HepG2 (cell line): ENCODE data around the gene HELT. TPM values are rescaled to one million over a fixed set of nuclear protein-coding genes. Genes with fewer than 3 reads are reported as not detected.

Source experiments
- ATAC-seq: fragments of 200-7000 bp; cut with Tn5 transposase; 3 replicates; pipeline ENCODE4 v1.9.1; 2020; ENCODE audit warnings: mild to moderate bottlenecking, moderate library complexity
- BruUV-seq: library from RNA; stranded (reverse); fragments of 400-500 nt; replicated peaks from 2 replicates; lab custom pipeline; 2021; lab: Mats Ljungman, UMichigan
- CTCF ChIA-PET: fragments of 300-600 bp; formaldehyde crosslinking; extraction: SDS; loops from one replicate; lab custom pipeline; 2021; ENCODE audit warnings: low total read pairs, inconsistent platforms, low intra/inter-chr PET ratio; lab: Yijun Ruan, JAX
- POLR2A ChIA-PET: fragments of 350-600 bp; sonication (Branson Sonifier 250); formaldehyde crosslinking; loops from one replicate; lab custom pipeline; 2020; ENCODE audit warnings: antibody characterized with exemption, inconsistent platforms; lab: Yijun Ruan, JAX
- DNase-seq: peaks from one replicate; pipeline ENCODE4 v3.0.0-alpha.2; 2015; ENCODE audit warnings: low spot score
- FAIRE-seq: peaks from 3 replicates; lab custom pipeline; 2011; peaks lifted over from hg19 to GRCh38; lab: Jason Lieb, UNC
- H2AFZ ChIP-seq: one replicate; pipeline ENCODE4 v1.6.1; 2011; ENCODE audit warnings: low read length, inconsistent platforms
- H3K27ac ChIP-seq: fragments of 300-600 bp; 3 replicates; pipeline ENCODE4 v1.8.0; 2011; ENCODE audit warnings: mixed run types, mild to moderate bottlenecking, mixed read lengths, low read length, inconsistent platforms; ENCODE audit not compliant: insufficient read depth; ENCODE audit errors: extremely low read length
- H3K27me3 ChIP-seq, 2 experiments: fragments of 200-600 bp in 1 of 2; 2 replicates in 1 of 2; 3 replicates in 1 of 2; pipeline versions ENCODE4 v1.6.0 to v1.8.0; 2011; ENCODE audit warnings: low read length in 2 of 2, mild to moderate bottlenecking in 2 of 2, moderate library complexity in 2 of 2, inconsistent platforms in 1 of 2; ENCODE audit not compliant: insufficient read depth in 2 of 2, control insufficient read depth in 1 of 2
- H3K36me3 ChIP-seq, 2 experiments: fragments of 200-600 bp in 1 of 2; replicated peaks in 1 of 2; 2 replicates in 1 of 2; 3 replicates in 1 of 2; pipeline versions ENCODE4 v1.5.1 to v1.8.0; 2011; ENCODE audit warnings: low read length in 2 of 2, inconsistent platforms in 1 of 2; ENCODE audit not compliant: insufficient read depth in 2 of 2, control insufficient read depth in 1 of 2
- H3K4me1 ChIP-seq: 2 replicates; pipeline ENCODE4 v1.5.1; 2012; ENCODE audit warnings: low read length, inconsistent platforms; ENCODE audit not compliant: insufficient read depth
- H3K4me2 ChIP-seq: 2 replicates; pipeline ENCODE4 v1.6.0; 2011; ENCODE audit warnings: low read depth, low read length, inconsistent platforms
- H3K4me3 ChIP-seq, 3 experiments: fragments of 200-600 bp in 1 of 3; sonication (generic), shearing (Covaris generic) in 1 of 3; replicated peaks in 1 of 3; 2 replicates each; pipeline ENCODE4 v1.5.1; 2011 to 2016; ENCODE audit warnings: low read length in 3 of 3, inconsistent platforms in 2 of 3, low read depth in 2 of 3, mild to moderate bottlenecking in 2 of 3, control low read depth in 1 of 3, mixed read lengths in 1 of 3; ENCODE audit not compliant: insufficient read depth in 1 of 3
- H3K79me2 ChIP-seq: one replicate; pipeline ENCODE4 v1.6.1; 2011; ENCODE audit warnings: low read length, inconsistent platforms; ENCODE audit not compliant: insufficient read depth
- H3K9ac ChIP-seq: 2 replicates; pipeline ENCODE4 v1.6.0; 2011; ENCODE audit warnings: mild to moderate bottlenecking, low read depth, low read length, inconsistent platforms; ENCODE audit not compliant: insufficient read depth
- H3K9me3 ChIP-seq: 2 replicates; pipeline ENCODE4 v1.5.1; 2012; ENCODE audit warnings: mild to moderate bottlenecking, low read length
- H4K20me1 ChIP-seq: 2 replicates; pipeline ENCODE4 v1.6.0; 2011; ENCODE audit warnings: inconsistent platforms, mild to moderate bottlenecking, low read length, moderate library complexity; ENCODE audit not compliant: insufficient read depth
- FLYWCH1 ChIP-seq: sonication (generic); formaldehyde crosslinking; IDR thresholded peaks from 2 replicates; pipeline ENCODE4 v1.8.1; 2023; ENCODE audit warnings: mild to moderate bottlenecking, missing genetic modification reagents
- KLF11 ChIP-seq: IDR thresholded peaks from 2 replicates; pipeline ENCODE4 v1.6.1; 2016; ENCODE audit warnings: missing compliant biosample characterization
- MBD4 ChIP-seq: IDR thresholded peaks from 2 replicates; pipeline ENCODE4 v1.6.1; 2012; ENCODE audit warnings: low read length, inconsistent platforms, borderline replicate concordance
- MTA1 ChIP-seq: sonication (generic); formaldehyde crosslinking; IDR thresholded peaks from 2 replicates; pipeline ENCODE4 v1.4.0; 2020; ENCODE audit warnings: missing genetic modification reagents, mild to moderate bottlenecking, borderline replicate concordance
- RAD21 ChIP-seq: fragments of 450-650 bp; formaldehyde crosslinking; IDR thresholded peaks from 2 replicates; pipeline ENCODE4 v1.5.0; 2020; ENCODE audit warnings: mild to moderate bottlenecking
- RORA ChIP-seq: sonication (generic); formaldehyde crosslinking; IDR thresholded peaks from 2 replicates; pipeline ENCODE4 v1.5.0; 2020; ENCODE audit warnings: mild to moderate bottlenecking, missing genetic modification reagents, moderate library complexity
- ZNF205 ChIP-seq: IDR thresholded peaks from 2 replicates; pipeline ENCODE4 v1.6.1; 2018; ENCODE audit warnings: missing biosample characterization, missing genetic modification reagents
- ZNF781 ChIP-seq: sonication (generic); formaldehyde crosslinking; IDR thresholded peaks from 2 replicates; pipeline ENCODE4 v1.5.1; 2020; ENCODE audit warnings: borderline replicate concordance, mild to moderate bottlenecking, missing genetic modification reagents; ENCODE audit errors: not compliant biosample characterization
- ZNF788 ChIP-seq: sonication (generic); formaldehyde crosslinking; IDR thresholded peaks from 2 replicates; pipeline ENCODE4 v1.5.0; 2020; ENCODE audit warnings: mild to moderate bottlenecking, missing genetic modification reagents, borderline replicate concordance
- WGBS: methylation state at CpG from one replicate; pipeline ENCODE4 v1.1.6; 2017; ENCODE audit warnings: low lambda C conversion rate; 5-methylcytosine and 5-hydroxymethylcytosine counted together
- in situ Hi-C: cut with HindIII; loops from 2 replicates; pipeline ENCODE4 v1.10.0; 2017; ENCODE audit warnings: low pct_unique_long_range_greater_than_20kb; ENCODE audit not compliant: extremely low pct_ligation_motif_present
- intact Hi-C: fragments of 100-400 bp; cut with micrococcal nuclease; formaldehyde crosslinking; loops from one replicate; pipeline ENCODE4 v1.10.0; 2022; ENCODE audit not compliant: unreplicated experiment
- polyA plus RNA-seq, 8 experiments: library from polyadenylated mRNA; depleted of rRNA in 3 of 8; stranded (reverse) in 7 of 8; unstranded in 1 of 8; fragments of >200 nt; fragmentation: Illumina TruSeq in 4 of 8; extraction: Trizol in 4 of 8; gene quantifications; 2 replicates each; pipeline versions ENCODE4 v1.2.1 to v1.2.3, GENCODE V29; 2011 to 2016; ENCODE audit warnings: low read depth in 4 of 8, missing spikeins in 1 of 8, mixed read lengths in 1 of 8; ENCODE audit not compliant: insufficient read depth in 1 of 8
- total RNA-seq, 5 experiments: library from RNA; depleted of rRNA; stranded (reverse); fragments of >200 nt; fragmentation: Illumina TruSeq; extraction: Trizol; gene quantifications; 2 replicates each; pipeline ENCODE4 v1.2.3, GENCODE V29; 2016; ENCODE audit warnings: low read depth in 1 of 5
- TF ChIP-seq, protein P1 (sequence below): IDR thresholded peaks from 2 replicates; pipeline ENCODE4 v1.6.1; 2016; ENCODE audit warnings: low read depth, missing genetic modification reagents, missing compliant biosample characterization
- TF ChIP-seq, protein P2 (sequence below): sonication (generic); formaldehyde crosslinking; IDR thresholded peaks from 2 replicates; pipeline ENCODE4 v1.4.0; 2020; ENCODE audit warnings: missing genetic modification reagents
- TF ChIP-seq, protein P3 (sequence below): sonication (generic); formaldehyde crosslinking; IDR thresholded peaks from 2 replicates; pipeline ENCODE4 v1.5.0; 2020; ENCODE audit warnings: mild to moderate bottlenecking, missing genetic modification reagents

The HELT gene
- total and polyA plus RNA-seq, 2 of the 13 experiments (the other 11 are each of a cell fraction or from before 2014, with no cell fraction given): not detected

DNA sequence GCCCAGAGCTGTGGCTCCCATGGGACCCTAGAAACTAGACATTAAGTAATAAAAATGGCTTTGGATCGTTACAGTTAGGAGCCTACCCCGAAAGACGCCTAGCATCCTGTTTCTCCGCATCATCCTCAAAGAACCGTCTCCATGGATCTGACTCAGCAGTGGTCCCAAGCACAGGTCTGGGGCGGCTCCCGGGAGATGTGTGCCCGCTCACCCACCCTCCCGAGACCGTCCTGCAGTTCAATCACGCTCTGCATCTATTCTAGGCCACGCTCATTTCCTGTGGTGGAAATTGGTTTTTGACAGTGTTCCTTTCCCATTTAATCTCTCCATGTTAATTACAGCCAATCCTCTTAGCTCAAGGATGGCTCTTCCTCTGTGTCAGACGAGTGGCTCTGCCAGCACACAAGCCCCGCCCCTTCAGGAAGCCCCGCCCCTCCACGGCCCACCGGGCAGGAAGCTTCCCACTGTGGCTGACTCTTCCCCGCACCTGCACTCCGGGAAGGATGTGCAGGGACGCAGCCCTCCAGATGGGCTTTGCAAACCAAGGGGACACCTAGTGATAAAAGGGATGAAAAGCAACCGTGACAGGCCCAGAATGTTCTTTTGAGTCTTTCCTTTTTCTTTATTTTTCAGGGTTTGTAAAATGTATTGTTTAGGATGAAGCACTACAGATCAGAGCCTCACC lies 34.5 kb upstream of the HELT start:
- POLR2A ChIA-PET: no interaction called here
- H3K4me2 ChIP-seq: no peak overlapping the region
- no peaks in the 10 kb centered on the region for H4K20me1 ChIP-seq
- CTCF ChIA-PET: interaction anchor here (1.9 kb wide), 1 partner anchor 238 kb away, joined by 18 read pairs; no protein-coding TSS in a partner anchor
- H3K4me3 ChIP-seq: no peak overlapping the region
- no peak overlapping the region for H3K27ac ChIP-seq
- H3K36me3 ChIP-seq: no peaks in the 10 kb centered on the region
- H3K27me3 ChIP-seq: peaks cover 4 to 15% of the 10 kb centered on the region in 2 experiments; a peak in 2 of 5 replicates
- H3K9ac ChIP-seq: no peak overlapping the region
- 48% methylated on average over 21 of the region's 21 CpGs for WGBS
- FAIRE-seq (peak; percentile 69), ATAC-seq (peak; percentile 91), DNase-seq (peak; percentile 42)
- in situ Hi-C loops: loop anchor here (5.0 kb wide), 1 partner anchor 237 kb away; no protein-coding TSS in a partner anchor
- no peaks in the 10 kb centered on the region for H3K9me3 ChIP-seq
- no peak overlapping the region for H2AFZ ChIP-seq
- no peaks in the 10 kb centered on the region for H3K79me2 ChIP-seq
- intact Hi-C loops: loop anchor here (1.0 to 10.0 kb wide), 4 partner anchors 24 to 239 kb away; partner anchors contain the start of gene ACSL1
- no TSS peak for BruUV-seq
- H3K4me1 ChIP-seq: no peaks in the 10 kb centered on the region
- TF ChIP-seq, protein P1, sequence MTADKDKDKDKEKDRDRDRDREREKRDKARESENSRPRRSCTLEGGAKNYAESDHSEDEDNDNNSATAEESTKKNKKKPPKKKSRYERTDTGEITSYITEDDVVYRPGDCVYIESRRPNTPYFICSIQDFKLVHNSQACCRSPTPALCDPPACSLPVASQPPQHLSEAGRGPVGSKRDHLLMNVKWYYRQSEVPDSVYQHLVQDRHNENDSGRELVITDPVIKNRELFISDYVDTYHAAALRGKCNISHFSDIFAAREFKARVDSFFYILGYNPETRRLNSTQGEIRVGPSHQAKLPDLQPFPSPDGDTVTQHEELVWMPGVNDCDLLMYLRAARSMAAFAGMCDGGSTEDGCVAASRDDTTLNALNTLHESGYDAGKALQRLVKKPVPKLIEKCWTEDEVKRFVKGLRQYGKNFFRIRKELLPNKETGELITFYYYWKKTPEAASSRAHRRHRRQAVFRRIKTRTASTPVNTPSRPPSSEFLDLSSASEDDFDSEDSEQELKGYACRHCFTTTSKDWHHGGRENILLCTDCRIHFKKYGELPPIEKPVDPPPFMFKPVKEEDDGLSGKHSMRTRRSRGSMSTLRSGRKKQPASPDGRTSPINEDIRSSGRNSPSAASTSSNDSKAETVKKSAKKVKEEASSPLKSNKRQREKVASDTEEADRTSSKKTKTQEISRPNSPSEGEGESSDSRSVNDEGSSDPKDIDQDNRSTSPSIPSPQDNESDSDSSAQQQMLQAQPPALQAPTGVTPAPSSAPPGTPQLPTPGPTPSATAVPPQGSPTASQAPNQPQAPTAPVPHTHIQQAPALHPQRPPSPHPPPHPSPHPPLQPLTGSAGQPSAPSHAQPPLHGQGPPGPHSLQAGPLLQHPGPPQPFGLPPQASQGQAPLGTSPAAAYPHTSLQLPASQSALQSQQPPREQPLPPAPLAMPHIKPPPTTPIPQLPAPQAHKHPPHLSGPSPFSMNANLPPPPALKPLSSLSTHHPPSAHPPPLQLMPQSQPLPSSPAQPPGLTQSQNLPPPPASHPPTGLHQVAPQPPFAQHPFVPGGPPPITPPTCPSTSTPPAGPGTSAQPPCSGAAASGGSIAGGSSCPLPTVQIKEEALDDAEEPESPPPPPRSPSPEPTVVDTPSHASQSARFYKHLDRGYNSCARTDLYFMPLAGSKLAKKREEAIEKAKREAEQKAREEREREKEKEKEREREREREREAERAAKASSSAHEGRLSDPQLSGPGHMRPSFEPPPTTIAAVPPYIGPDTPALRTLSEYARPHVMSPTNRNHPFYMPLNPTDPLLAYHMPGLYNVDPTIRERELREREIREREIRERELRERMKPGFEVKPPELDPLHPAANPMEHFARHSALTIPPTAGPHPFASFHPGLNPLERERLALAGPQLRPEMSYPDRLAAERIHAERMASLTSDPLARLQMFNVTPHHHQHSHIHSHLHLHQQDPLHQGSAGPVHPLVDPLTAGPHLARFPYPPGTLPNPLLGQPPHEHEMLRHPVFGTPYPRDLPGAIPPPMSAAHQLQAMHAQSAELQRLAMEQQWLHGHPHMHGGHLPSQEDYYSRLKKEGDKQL (CRISPR knock-in tag): no peak
- TF ChIP-seq RAD21 (peak; percentile 62), MTA1 (CRISPR knock-in tag) (no peak), MBD4 (no peak), KLF11 (no peak), ZNF788 (no peak), ZNF205 (CRISPR knock-in tag) (no peak), RORA (CRISPR knock-in tag) (no peak), ZNF781 (no peak), FLYWCH1 (CRISPR knock-in tag) (no peak)
- TF ChIP-seq, protein P2, sequence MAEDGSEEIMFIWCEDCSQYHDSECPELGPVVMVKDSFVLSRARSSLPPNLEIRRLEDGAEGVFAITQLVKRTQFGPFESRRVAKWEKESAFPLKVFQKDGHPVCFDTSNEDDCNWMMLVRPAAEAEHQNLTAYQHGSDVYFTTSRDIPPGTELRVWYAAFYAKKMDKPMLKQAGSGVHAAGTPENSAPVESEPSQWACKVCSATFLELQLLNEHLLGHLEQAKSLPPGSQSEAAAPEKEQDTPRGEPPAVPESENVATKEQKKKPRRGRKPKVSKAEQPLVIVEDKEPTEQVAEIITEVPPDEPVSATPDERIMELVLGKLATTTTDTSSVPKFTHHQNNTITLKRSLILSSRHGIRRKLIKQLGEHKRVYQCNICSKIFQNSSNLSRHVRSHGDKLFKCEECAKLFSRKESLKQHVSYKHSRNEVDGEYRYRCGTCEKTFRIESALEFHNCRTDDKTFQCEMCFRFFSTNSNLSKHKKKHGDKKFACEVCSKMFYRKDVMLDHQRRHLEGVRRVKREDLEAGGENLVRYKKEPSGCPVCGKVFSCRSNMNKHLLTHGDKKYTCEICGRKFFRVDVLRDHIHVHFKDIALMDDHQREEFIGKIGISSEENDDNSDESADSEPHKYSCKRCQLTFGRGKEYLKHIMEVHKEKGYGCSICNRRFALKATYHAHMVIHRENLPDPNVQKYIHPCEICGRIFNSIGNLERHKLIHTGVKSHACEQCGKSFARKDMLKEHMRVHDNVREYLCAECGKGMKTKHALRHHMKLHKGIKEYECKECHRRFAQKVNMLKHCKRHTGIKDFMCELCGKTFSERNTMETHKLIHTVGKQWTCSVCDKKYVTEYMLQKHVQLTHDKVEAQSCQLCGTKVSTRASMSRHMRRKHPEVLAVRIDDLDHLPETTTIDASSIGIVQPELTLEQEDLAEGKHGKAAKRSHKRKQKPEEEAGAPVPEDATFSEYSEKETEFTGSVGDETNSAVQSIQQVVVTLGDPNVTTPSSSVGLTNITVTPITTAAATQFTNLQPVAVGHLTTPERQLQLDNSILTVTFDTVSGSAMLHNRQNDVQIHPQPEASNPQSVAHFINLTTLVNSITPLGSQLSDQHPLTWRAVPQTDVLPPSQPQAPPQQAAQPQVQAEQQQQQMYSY: no peak
- TF ChIP-seq, protein P3, sequence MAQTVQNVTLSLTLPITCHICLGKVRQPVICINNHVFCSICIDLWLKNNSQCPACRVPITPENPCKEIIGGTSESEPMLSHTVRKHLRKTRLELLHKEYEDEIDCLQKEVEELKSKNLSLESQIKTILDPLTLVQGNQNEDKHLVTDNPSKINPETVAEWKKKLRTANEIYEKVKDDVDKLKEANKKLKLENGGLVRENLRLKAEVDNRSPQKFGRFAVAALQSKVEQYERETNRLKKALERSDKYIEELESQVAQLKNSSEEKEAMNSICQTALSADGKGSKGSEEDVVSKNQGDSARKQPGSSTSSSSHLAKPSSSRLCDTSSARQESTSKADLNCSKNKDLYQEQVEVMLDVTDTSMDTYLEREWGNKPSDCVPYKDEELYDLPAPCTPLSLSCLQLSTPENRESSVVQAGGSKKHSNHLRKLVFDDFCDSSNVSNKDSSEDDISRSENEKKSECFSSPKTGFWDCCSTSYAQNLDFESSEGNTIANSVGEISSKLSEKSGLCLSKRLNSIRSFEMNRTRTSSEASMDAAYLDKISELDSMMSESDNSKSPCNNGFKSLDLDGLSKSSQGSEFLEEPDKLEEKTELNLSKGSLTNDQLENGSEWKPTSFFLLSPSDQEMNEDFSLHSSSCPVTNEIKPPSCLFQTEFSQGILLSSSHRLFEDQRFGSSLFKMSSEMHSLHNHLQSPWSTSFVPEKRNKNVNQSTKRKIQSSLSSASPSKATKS (CRISPR knock-in tag): no peak
